Muscle of leg (tissue), 11 donors: ENCODE results near the gene LHFPL4. TPM values are rescaled to one million over a fixed set of nuclear protein-coding genes. Genes with fewer than 3 reads are reported as not detected.
"Not testable (repeated sequence)": the region's sequence is repeated elsewhere in the genome, so short reads cannot be mapped to it uniquely, and the experiment has no call there.

ENCODE experiments used
- DNase-seq: peaks from one replicate; pipeline ENCODE4 v3.0.0; 2013
- H3K27ac ChIP-seq: one replicate; pipeline ENCODE4 v1.5.1; 2013; ENCODE audit warnings: mild to moderate bottlenecking, low read length, control low read depth
- H3K27me3 ChIP-seq: one replicate; pipeline ENCODE4 v1.6.1; 2013; ENCODE audit warnings: low read length; ENCODE audit not compliant: control insufficient read depth, insufficient read depth
- H3K36me3 ChIP-seq: one replicate; pipeline ENCODE4 v1.6.1; 2013; ENCODE audit warnings: low read length; ENCODE audit not compliant: control insufficient read depth, insufficient read depth
- H3K4me1 ChIP-seq: one replicate; pipeline ENCODE4 v1.6.1; 2013; ENCODE audit warnings: low read length; ENCODE audit not compliant: control insufficient read depth, insufficient read depth
- H3K4me3 ChIP-seq: one replicate; pipeline ENCODE4 v1.5.1; 2013; ENCODE audit warnings: low read length, control low read depth
- H3K9me3 ChIP-seq: replicated peaks from 2 replicates; pipeline ENCODE4 v1.6.1; 2013; ENCODE audit warnings: low read depth, low read length; ENCODE audit not compliant: control insufficient read depth
- WGBS: methylation state at CpG from one replicate; pipeline ENCODE4 v1.1.5; 2013; ENCODE audit warnings: missing lambda C conversion rate; ENCODE audit not compliant: insufficient coverage; 5-methylcytosine and 5-hydroxymethylcytosine counted together
- polyA plus RNA-seq, 8 donors: library from polyadenylated mRNA; unstranded; fragments of 120-200 nt; gene quantifications; one replicate each; pipeline versions ENCODE4 v1.2.1 to v1.2.3, GENCODE V29; 2013; ENCODE audit warnings: inconsistent platforms in 1 of 8, low replicate concordance in 1 of 8; ENCODE audit not compliant: insufficient read length in 8 of 8, insufficient read depth in 1 of 8
- total RNA-seq: library from RNA; stranded (reverse); fragments of 120-200 nt; gene quantifications from one replicate; pipeline ENCODE4 v1.2.4, GENCODE V29; 2013

The LHFPL4 gene
- total and polyA plus RNA-seq, 9 donors, result under 0.01 to 0.19 (median 0.04) TPM; not detected in 4

GRCh38 chr3:9503283-9503682 is 50.3 kb downstream of the LHFPL4 start:
- Histone ChIP-seq H3K27me3 (peaks cover 42% of the 10 kb centered on the region), H3K9me3 (no peaks in the 10 kb centered on the region), H3K4me3 (no peak overlapping the region), H3K36me3 (no peaks in the 10 kb centered on the region), H3K27ac (no peak overlapping the region), H3K4me1 (peaks cover 5% of the 10 kb centered on the region)
- peak; percentile 57 for DNase-seq
- WGBS, result 0% methylated on average over 1 of the region's 4 CpGs

GRCh38 chr3:9501226-9501625 is 52.4 kb downstream of the LHFPL4 start:
- no peak for DNase-seq
- no peaks in the 10 kb centered on the region for H3K9me3 ChIP-seq
- H3K4me1 ChIP-seq, result peaks cover 5% of the 10 kb centered on the region
- WGBS, result 50% methylated on average over 3 of the region's 6 CpGs
- no peak overlapping the region for H3K4me3 ChIP-seq
- H3K36me3 ChIP-seq, result no peaks in the 10 kb centered on the region
- H3K27me3 ChIP-seq, result peaks cover 33% of the 10 kb centered on the region
- H3K27ac ChIP-seq, result no peak overlapping the region

GRCh38 chr3:9500108-9501050 is 53.2 kb downstream of the LHFPL4 start:
- H3K36me3 ChIP-seq, result no peaks in the 10 kb centered on the region
- H3K9me3 ChIP-seq, result no peaks in the 10 kb centered on the region
- 2% methylated on average over 28 of the region's 39 CpGs for WGBS
- DNase-seq, result no peak
- peaks cover 33% of the 10 kb centered on the region for H3K27me3 ChIP-seq
- no peak overlapping the region for H3K27ac ChIP-seq
- H3K4me1 ChIP-seq, result peaks cover 5% of the 10 kb centered on the region
- no peak overlapping the region for H3K4me3 ChIP-seq

- Histone ChIP-seq H3K36me3 (no peaks in the 10 kb centered on the region), H3K4me3 (no peak overlapping the region), H3K4me1 (peaks cover 5% of the 10 kb centered on the region), H3K27me3 (peaks cover 33% of the 10 kb centered on the region), H3K27ac (no peak overlapping the region), H3K9me3 (no peaks in the 10 kb centered on the region)
- DNase-seq, result no peak
- 15% methylated on average over 16 of the region's 19 CpGs for WGBS
Measured at GRCh38 chr3:9499455-9500107, 54.0 kb downstream of the LHFPL4 start.

GRCh38 chr3:9498781-9499180 is 54.8 kb downstream of the LHFPL4 start:
- Histone ChIP-seq H3K36me3 (no peaks in the 10 kb centered on the region), H3K27ac (no peak overlapping the region), H3K4me1 (peaks cover 5% of the 10 kb centered on the region), H3K9me3 (no peaks in the 10 kb centered on the region), H3K27me3 (peaks cover 33% of the 10 kb centered on the region), H3K4me3 (no peak overlapping the region)
- 96% methylated on average over 5 of the region's 6 CpGs for WGBS
- no peak for DNase-seq

- Histone ChIP-seq H3K9me3 (no peaks in the 10 kb centered on the region), H3K27ac (no peak overlapping the region), H3K36me3 (no peaks in the 10 kb centered on the region), H3K4me3 (no peak overlapping the region), H3K4me1 (peaks cover 5% of the 10 kb centered on the region), H3K27me3 (peaks cover 33% of the 10 kb centered on the region)
- WGBS, result no CpG with 5 or more reads among the region's 8 CpGs
- DNase-seq, result no peak
Measured at GRCh38 chr3:9497821-9498565, 55.6 kb downstream of the LHFPL4 start.

GRCh38 chr3:9496893-9497292 is 56.7 kb downstream of the LHFPL4 start:
- no peaks in the 10 kb centered on the region for H3K9me3 ChIP-seq
- DNase-seq, result no peak
- H3K27me3 ChIP-seq, result peaks cover 32% of the 10 kb centered on the region
- no peak overlapping the region for H3K4me3 ChIP-seq
- H3K36me3 ChIP-seq, result no peaks in the 10 kb centered on the region
- WGBS, result 67% methylated on average over 5 of the region's 6 CpGs
- H3K4me1 ChIP-seq, result peaks cover 5% of the 10 kb centered on the region
- no peak overlapping the region for H3K27ac ChIP-seq

GRCh38 chr3:9494036-9494435 is 59.6 kb downstream of the LHFPL4 start:
- not testable (repeated sequence) for H3K4me3 ChIP-seq, DNase-seq, H3K27ac ChIP-seq, H3K27me3 ChIP-seq, H3K4me1 ChIP-seq, H3K9me3 ChIP-seq, H3K36me3 ChIP-seq
- 89% methylated on average over 13 of the region's 15 CpGs for WGBS

GRCh38 chr3:9491506-9491905 is 62.1 kb downstream of the LHFPL4 start:
- no peaks in the 10 kb centered on the region for H3K27me3 ChIP-seq
- no peak overlapping the region for H3K27ac ChIP-seq
- 80% methylated on average over 1 of the region's 3 CpGs for WGBS
- DNase-seq, result no peak
- no peaks in the 10 kb centered on the region for H3K4me1 ChIP-seq
- H3K9me3 ChIP-seq, result peaks cover 11% of the 10 kb centered on the region
- no peak overlapping the region for H3K4me3 ChIP-seq
- no peaks in the 10 kb centered on the region for H3K36me3 ChIP-seq

GRCh38 chr3:9485248-9485647 is 68.4 kb downstream of the LHFPL4 start:
- Histone ChIP-seq H3K27ac (no peak overlapping the region), H3K9me3 (peaks cover 11% of the 10 kb centered on the region)
- WGBS, result no CpG with 5 or more reads among the region's 1 CpG

More at GRCh38 chr3:9485248-9485647, 68.4 kb downstream of the LHFPL4 start:
- no peak overlapping the region for H3K4me3 ChIP-seq
- peaks cover 15% of the 10 kb centered on the region for H3K36me3 ChIP-seq
- no peaks in the 10 kb centered on the region for H3K27me3 ChIP-seq
- DNase-seq, result no peak
- H3K4me1 ChIP-seq, result no peaks in the 10 kb centered on the region
